HFFc6 (cell line): ENCODE data around the gene SPNS2. TPM values are rescaled to one million over a fixed set of nuclear protein-coding genes. Genes with fewer than 3 reads are reported as not detected.

Experiments used
- DNase-seq: peaks from one replicate; pipeline ENCODE4 v3.0.0-alpha.2; 2018
- H3K27ac Mint-ChIP-seq: 2 replicates; pipeline ENCODE4 v1.8.0; 2020; ENCODE audit warnings: mild to moderate bottlenecking, mixed read lengths
- H3K27me3 Mint-ChIP-seq: 2 replicates; pipeline ENCODE4 v1.8.0; 2021; ENCODE audit warnings: mild to moderate bottlenecking, moderate library complexity, mixed read lengths; ENCODE audit not compliant: insufficient read depth
- H3K36me3 Mint-ChIP-seq: 2 replicates; pipeline ENCODE4 v1.8.0; 2021; ENCODE audit warnings: low read depth, mixed read lengths
- H3K4me1 Mint-ChIP-seq: 2 replicates; pipeline ENCODE4 v1.8.0; 2020; ENCODE audit warnings: low read depth, mixed read lengths
- H3K4me3 Mint-ChIP-seq: 2 replicates; pipeline ENCODE4 v1.8.0; 2020; ENCODE audit warnings: mild to moderate bottlenecking, moderate library complexity, mixed read lengths
- H3K9me3 Mint-ChIP-seq: 2 replicates; pipeline ENCODE4 v1.8.0; 2020; ENCODE audit warnings: mild to moderate bottlenecking, mixed read lengths
- long read RNA-seq: library from polyadenylated mRNA; unstranded; transcript quantifications from one replicate; pipeline ENCODE4 v2.0.0, GENCODE V29; 2019
- total RNA-seq, 6 experiments: library from RNA; stranded (reverse); fragmentation: NEBNext Ultra II Directional; extraction: Animal tissue kit (Norgen Biotek cat#: 25700); gene quantifications; 2 replicates in 1 of 6; 3 replicates in 5 of 6; pipeline ENCODE4 v1.2.3, GENCODE V29; 2021
- TF ChIP-seq, protein P1 (sequence below): fragments of 200-600 bp; sonication (generic); IDR thresholded peaks from 2 replicates; pipeline ENCODE4 v1.5.0; 2021; ENCODE audit warnings: antibody characterized with exemption, mild to moderate bottlenecking

Gene SPNS2, protein sequence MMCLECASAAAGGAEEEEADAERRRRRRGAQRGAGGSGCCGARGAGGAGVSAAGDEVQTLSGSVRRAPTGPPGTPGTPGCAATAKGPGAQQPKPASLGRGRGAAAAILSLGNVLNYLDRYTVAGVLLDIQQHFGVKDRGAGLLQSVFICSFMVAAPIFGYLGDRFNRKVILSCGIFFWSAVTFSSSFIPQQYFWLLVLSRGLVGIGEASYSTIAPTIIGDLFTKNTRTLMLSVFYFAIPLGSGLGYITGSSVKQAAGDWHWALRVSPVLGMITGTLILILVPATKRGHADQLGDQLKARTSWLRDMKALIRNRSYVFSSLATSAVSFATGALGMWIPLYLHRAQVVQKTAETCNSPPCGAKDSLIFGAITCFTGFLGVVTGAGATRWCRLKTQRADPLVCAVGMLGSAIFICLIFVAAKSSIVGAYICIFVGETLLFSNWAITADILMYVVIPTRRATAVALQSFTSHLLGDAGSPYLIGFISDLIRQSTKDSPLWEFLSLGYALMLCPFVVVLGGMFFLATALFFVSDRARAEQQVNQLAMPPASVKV
- not detected for total RNA-seq
- long read RNA-seq, partial matches to known transcripts, result 0 of 4 reads
- long read RNA-seq, other reads (novel, unspliced or antisense), result 4 of 4 reads

DNA sequence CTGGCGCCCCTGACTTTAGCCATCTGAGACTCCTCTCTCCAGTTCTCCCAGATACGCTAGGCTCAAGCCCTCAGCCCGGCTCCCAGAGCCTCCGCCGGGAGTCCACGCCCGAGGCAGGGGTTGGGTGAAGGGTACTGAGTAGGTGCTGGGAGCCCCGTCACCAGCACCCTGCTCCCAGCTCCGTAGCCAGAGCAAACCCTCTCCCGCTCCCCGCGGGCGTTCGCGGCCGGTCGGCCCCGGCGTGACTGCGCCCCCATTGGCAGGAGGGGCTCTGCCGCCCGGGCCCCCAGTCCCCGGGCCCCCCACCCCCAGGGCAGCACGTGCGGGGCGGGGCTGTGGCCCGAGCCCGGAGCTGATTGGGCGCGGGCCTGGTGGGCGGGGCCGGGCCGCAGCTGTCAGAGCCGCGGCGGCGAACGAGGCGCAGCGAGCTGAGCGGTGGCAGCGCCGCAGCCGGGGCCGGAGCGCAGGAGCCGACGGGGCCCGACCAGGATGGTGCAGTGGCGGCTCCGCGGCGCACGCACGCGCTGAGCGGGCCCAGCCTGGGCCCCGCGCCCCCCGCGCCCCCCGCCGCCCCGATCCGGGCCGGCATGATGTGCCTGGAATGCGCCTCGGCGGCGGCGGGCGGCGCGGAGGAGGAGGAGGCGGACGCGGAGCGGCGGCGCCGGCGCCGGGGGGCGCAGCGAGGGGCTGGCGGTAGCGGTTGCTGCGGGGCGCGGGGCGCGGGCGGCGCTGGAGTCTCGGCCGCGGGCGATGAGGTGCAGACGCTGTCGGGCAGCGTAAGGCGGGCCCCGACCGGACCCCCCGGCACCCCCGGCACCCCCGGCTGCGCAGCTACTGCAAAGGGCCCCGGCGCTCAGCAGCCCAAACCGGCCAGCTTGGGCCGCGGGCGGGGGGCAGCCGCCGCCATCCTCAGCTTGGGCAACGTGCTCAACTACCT lies at the start of gene SPNS2:
Gene SPNS2 (plus strand): TSS at position 421 of the 937 bp plus-strand sequence. CDS start 167 bp downstream, at position 588.
- no peaks in the 10 kb centered on the region for H3K9me3 Mint-ChIP-seq
- H3K4me3 Mint-ChIP-seq, result no peak within 1 kb of the TSS
- H3K36me3 Mint-ChIP-seq, result no peaks in the 10 kb centered on the region
- H3K4me1 Mint-ChIP-seq, result peaks cover 8% of the 10 kb centered on the region; the same call in 1 of the 2 replicates
- H3K27ac Mint-ChIP-seq, result no peak within 1 kb of the TSS
- peaks cover 51% of the 10 kb centered on the region for H3K27me3 Mint-ChIP-seq
- no peak for DNase-seq
- TF ChIP-seq, protein P1, sequence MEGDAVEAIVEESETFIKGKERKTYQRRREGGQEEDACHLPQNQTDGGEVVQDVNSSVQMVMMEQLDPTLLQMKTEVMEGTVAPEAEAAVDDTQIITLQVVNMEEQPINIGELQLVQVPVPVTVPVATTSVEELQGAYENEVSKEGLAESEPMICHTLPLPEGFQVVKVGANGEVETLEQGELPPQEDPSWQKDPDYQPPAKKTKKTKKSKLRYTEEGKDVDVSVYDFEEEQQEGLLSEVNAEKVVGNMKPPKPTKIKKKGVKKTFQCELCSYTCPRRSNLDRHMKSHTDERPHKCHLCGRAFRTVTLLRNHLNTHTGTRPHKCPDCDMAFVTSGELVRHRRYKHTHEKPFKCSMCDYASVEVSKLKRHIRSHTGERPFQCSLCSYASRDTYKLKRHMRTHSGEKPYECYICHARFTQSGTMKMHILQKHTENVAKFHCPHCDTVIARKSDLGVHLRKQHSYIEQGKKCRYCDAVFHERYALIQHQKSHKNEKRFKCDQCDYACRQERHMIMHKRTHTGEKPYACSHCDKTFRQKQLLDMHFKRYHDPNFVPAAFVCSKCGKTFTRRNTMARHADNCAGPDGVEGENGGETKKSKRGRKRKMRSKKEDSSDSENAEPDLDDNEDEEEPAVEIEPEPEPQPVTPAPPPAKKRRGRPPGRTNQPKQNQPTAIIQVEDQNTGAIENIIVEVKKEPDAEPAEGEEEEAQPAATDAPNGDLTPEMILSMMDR, result no peak

DNA sequence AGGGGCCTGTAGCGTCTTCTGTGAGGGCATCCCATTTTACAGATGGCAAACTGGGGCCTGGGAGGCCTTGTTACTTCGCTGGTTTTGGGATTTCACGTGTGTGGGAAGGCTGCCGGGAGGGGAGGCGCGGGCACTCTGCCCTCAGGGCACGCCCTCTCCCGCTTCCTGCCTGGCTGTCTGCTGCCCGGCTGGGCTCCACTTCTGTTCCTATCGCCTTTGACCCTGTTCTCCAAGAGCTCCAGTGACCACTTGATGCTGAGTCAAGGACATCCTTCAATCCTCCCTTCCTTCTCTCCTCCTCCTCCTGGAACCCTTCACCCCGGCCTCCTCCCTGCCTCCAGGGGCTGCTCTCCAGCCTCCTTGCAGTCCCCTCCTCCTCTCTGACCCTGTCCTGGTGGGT lies 48.9 kb upstream of the SPNS2 start:
- TF ChIP-seq, protein P1, result no peak
- no peaks in the 10 kb centered on the region for H3K9me3 Mint-ChIP-seq
- H3K27ac Mint-ChIP-seq, result no peak overlapping the region
- no peak for DNase-seq
- H3K36me3 Mint-ChIP-seq, result no peaks in the 10 kb centered on the region
- H3K4me3 Mint-ChIP-seq, result no peak overlapping the region
- H3K27me3 Mint-ChIP-seq, result peaks cover 33% of the 10 kb centered on the region
- peaks cover 7% of the 10 kb centered on the region for H3K4me1 Mint-ChIP-seq

DNA sequence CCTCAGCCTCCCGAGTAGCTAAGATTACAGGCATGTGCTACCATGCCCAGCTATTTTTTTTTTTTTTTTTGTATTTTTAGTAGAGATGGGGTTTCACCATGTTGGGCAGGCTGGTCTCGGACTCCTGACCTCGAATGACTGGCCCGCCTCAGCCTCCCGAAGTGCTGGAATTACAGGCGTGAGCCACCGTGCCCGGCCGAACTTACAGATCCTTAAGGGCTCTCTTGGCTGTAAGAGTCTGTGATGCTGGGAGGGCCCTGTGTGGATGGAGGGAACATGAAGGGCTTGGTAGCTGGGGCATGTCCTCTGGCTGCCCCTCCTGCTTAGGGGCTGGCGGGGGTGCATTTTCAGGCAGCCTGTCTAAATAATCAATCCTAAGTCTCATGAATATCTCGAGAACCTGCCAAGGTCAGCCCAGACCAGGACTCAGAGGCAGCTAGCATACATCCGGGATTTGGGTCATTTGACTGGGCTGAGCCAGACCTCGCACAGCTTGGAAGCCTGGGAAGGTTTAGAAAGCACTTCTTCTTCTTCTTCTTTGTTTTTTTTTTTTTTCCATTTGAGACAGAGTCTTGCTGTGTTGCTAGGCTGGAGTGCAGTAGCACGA lies 47.9 kb upstream of the SPNS2 start:
- H3K36me3 Mint-ChIP-seq, result no peaks in the 10 kb centered on the region

DNA sequence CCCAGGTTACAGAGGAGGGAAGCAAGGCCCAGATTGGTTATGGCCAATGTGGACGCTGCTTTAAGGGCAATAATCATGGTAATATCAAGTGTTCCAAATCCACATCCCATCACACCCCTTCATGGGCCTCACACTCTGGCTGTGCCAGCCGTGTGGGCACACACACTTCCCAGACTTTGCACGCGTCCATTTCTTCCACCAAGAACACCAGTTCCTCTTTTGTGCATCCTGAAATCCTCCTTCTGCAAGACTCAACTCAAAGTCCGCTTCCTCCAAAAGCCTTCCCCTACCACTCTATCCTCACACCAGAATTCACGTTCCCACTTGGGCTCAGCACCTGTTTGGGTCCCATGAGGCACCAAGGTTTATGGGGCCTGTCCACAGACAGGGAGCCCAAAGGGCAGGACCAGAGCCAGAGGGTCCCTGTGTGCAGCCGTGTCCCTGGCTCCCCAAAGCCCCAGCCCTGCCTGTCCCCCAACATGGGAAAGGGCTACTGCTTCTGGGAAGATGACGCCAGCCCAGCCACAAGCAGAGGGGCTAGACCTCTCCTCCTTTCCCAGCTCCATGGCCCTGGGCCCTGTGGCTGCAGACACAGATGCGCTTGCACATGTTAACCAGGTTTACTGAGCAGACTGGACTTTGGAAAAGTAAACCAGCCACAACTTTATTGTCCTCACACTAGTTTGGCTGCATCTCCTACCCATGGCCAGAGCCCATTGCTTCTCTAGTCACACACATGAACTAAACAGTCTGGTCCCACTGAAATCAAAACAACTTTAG lies 44.7 kb upstream of the SPNS2 start:
- no peak for DNase-seq
- TF ChIP-seq, protein P1, result no peak
- Mint-ChIP-seq H3K9me3 (no peaks in the 10 kb centered on the region), H3K4me3 (no peak overlapping the region), H3K27ac (no peak overlapping the region), H3K27me3 (peaks cover 33% of the 10 kb centered on the region), H3K4me1 (no peaks in the 10 kb centered on the region), H3K36me3 (no peaks in the 10 kb centered on the region)

More for the DNA sequence above, 47.9 kb upstream of the SPNS2 start:
- TF ChIP-seq, protein P1, result no peak
- Mint-ChIP-seq H3K27me3 (peaks cover 33% of the 10 kb centered on the region), H3K4me3 (no peak overlapping the region), H3K4me1 (peaks cover 7% of the 10 kb centered on the region), H3K9me3 (no peaks in the 10 kb centered on the region), H3K27ac (no peak overlapping the region)
- no peak for DNase-seq
